GM23338 (cell line): ENCODE measurements around the gene KLHDC9. TPM values are rescaled to one million over a fixed set of nuclear protein-coding genes. Genes with fewer than 3 reads are reported as not detected.

ENCODE experiments used
- ATAC-seq: fragments of 200-7000 bp; cut with Tn5 transposase; 3 replicates; pipeline ENCODE4 v1.9.1; 2020
- DNase-seq: peaks from one replicate; pipeline ENCODE4 v3.0.0-alpha.2; 2015; ENCODE audit warnings: low spot score
- H2AFZ ChIP-seq: fragments of 200-600 bp; sonication (generic); 2 replicates; pipeline ENCODE4 v1.8.0; 2016; ENCODE audit warnings: antibody characterized with exemption, mild to moderate bottlenecking, moderate library complexity
- H3F3A ChIP-seq: fragments of 200-600 bp; sonication (generic); replicated peaks from 2 replicates; pipeline ENCODE4 v1.8.0; 2017; ENCODE audit warnings: antibody characterized with exemption, mixed run types, low read depth
- H3K27ac ChIP-seq: fragments of 200-600 bp; sonication (generic); 2 replicates; pipeline ENCODE4 v1.6.1; 2016; ENCODE audit warnings: low read depth
- H3K27me3 ChIP-seq: fragments of 200-600 bp; sonication (generic); 2 replicates; pipeline ENCODE4 v1.8.0; 2016; ENCODE audit warnings: mild to moderate bottlenecking, mixed run types, moderate library complexity; ENCODE audit not compliant: insufficient read depth
- H3K36me3 ChIP-seq: fragments of 200-600 bp; sonication (generic); 2 replicates; pipeline ENCODE4 v1.8.0; 2016; ENCODE audit warnings: mild to moderate bottlenecking; ENCODE audit not compliant: insufficient read depth
- H3K4me1 ChIP-seq: fragments of 200-600 bp; sonication (generic); 2 replicates; pipeline ENCODE4 v1.8.0; 2016; ENCODE audit warnings: mild to moderate bottlenecking, moderate library complexity; ENCODE audit not compliant: insufficient read depth
- H3K4me2 ChIP-seq: fragments of 200-600 bp; sonication (generic); 2 replicates; pipeline ENCODE4 v1.7.1; 2017; ENCODE audit warnings: mixed run types
- H3K4me3 ChIP-seq: fragments of 200-600 bp; sonication (generic); 2 replicates; pipeline ENCODE4 v1.6.1; 2016; ENCODE audit warnings: mixed run types
- H3K79me2 ChIP-seq: fragments of 200-600 bp; sonication (generic); replicated peaks from 2 replicates; pipeline ENCODE4 v1.8.0; 2017; ENCODE audit warnings: mild to moderate bottlenecking; ENCODE audit not compliant: insufficient read depth
- H3K9me2 ChIP-seq: fragments of 200-600 bp; sonication (generic); 2 replicates; pipeline ENCODE4 v1.8.0; 2017; ENCODE audit not compliant: insufficient read depth
- H4K20me1 ChIP-seq: fragments of 200-600 bp; sonication (generic); replicated peaks from 2 replicates; pipeline ENCODE4 v1.8.0; 2017; ENCODE audit warnings: mild to moderate bottlenecking; ENCODE audit not compliant: insufficient read depth
- H3K27ac Mint-ChIP-seq: 2 replicates; pipeline ENCODE4 v1.8.0; 2020; ENCODE audit warnings: inconsistent platforms, mild to moderate bottlenecking, moderate library complexity, mixed read lengths
- H3K27me3 Mint-ChIP-seq: 3 replicates; pipeline ENCODE4 v1.8.0; 2022; ENCODE audit warnings: low read depth, mild to moderate bottlenecking, moderate library complexity, mixed read lengths, inconsistent platforms; ENCODE audit not compliant: insufficient read depth, poor library complexity
- H3K36me3 Mint-ChIP-seq: 3 replicates; pipeline ENCODE4 v1.8.0; 2021; ENCODE audit warnings: low read depth, mild to moderate bottlenecking, inconsistent platforms, moderate library complexity, mixed read lengths
- H3K4me1 Mint-ChIP-seq: 3 replicates; pipeline ENCODE4 v1.8.0; 2020; ENCODE audit warnings: mild to moderate bottlenecking, inconsistent platforms, mixed read lengths
- H3K4me3 Mint-ChIP-seq: 3 replicates; pipeline ENCODE4 v1.8.0; 2021; ENCODE audit warnings: moderate library complexity, mild to moderate bottlenecking, inconsistent platforms, mixed read lengths
- H3K9me3 Mint-ChIP-seq: 3 replicates; pipeline ENCODE4 v1.8.0; 2020; ENCODE audit warnings: moderate library complexity, mild to moderate bottlenecking, inconsistent platforms, mixed read lengths
- CREB1 ChIP-seq: fragments of 250-450 bp; sonication (Bioruptor Pico); IDR thresholded peaks from 2 replicates; pipeline ENCODE4 v1.5.0; 2020; ENCODE audit warnings: low read depth, mild to moderate bottlenecking, moderate library complexity
- EZH2 ChIP-seq: fragments of 200-600 bp; sonication (generic); IDR thresholded peaks from one replicate; pipeline ENCODE4 v1.8.0; 2017; ENCODE audit warnings: antibody characterized with exemption, mild to moderate bottlenecking, low read depth; ENCODE audit not compliant: unreplicated experiment
- NANOG ChIP-seq: IDR thresholded peaks from 2 replicates; pipeline ENCODE4 v1.6.1; 2016; ENCODE audit warnings: antibody characterized with exemption, borderline replicate concordance
- POLR2AphosphoS5 ChIP-seq: IDR thresholded peaks from 2 replicates; pipeline ENCODE4 v1.6.1; 2016; ENCODE audit warnings: antibody characterized with exemption, low read depth
- STAT1 ChIP-seq: IDR thresholded peaks from one replicate; pipeline ENCODE4 v1.6.1; 2016; ENCODE audit warnings: antibody characterized with exemption; ENCODE audit not compliant: unreplicated experiment
- ZNF331 ChIP-seq: fragments of 250-450 bp; sonication (Bioruptor Pico); IDR thresholded peaks from 2 replicates; pipeline ENCODE4 v1.5.0; 2020; ENCODE audit warnings: low read depth, mild to moderate bottlenecking, moderate library complexity
- ZNF462 ChIP-seq: fragments of 250-450 bp; sonication (Bioruptor Pico); IDR thresholded peaks from 2 replicates; pipeline ENCODE4 v1.5.0; 2020; ENCODE audit warnings: mild to moderate bottlenecking, moderate library complexity
- polyA plus RNA-seq: library from polyadenylated mRNA; unstranded; fragments of >200 nt; fragmentation: Nextera tagmentation; extraction: Ambion mirVana; gene quantifications from 2 replicates; pipeline ENCODE4 v1.2.1, GENCODE V29; 2016
- total RNA-seq: library from RNA; depleted of rRNA; stranded (reverse); fragments of >200 nt; shearing (Covaris generic); gene quantifications from 2 replicates; pipeline ENCODE4 v1.2.3, GENCODE V29; 2014
- TF ChIP-seq, protein P1 (sequence below): IDR thresholded peaks from one replicate; pipeline ENCODE4 v1.6.1; 2018; ENCODE audit warnings: antibody characterized with exemption; ENCODE audit not compliant: unreplicated experiment

Gene KLHDC9
- total and polyA plus RNA-seq, 2 experiments from 2014 or later: 5.6 to 6.6 TPM

GRCh38 chr1:161133220-161133740, 35.1 kb downstream of the KLHDC9 start:
- no peaks in the 10 kb centered on the region for H3K9me3 Mint-ChIP-seq
- Histone ChIP-seq H3K79me2 (peaks cover 62% of the 10 kb centered on the region), H3K27ac (peak overlapping the region; percentile 97), H3K4me1 (peaks cover 29% of the 10 kb centered on the region), H3K27me3 (no peaks in the 10 kb centered on the region), H4K20me1 (no peaks in the 10 kb centered on the region; the same call in none of the 2 replicates), H3K4me3 (peak overlapping the region; percentile 77), H3F3A (peaks cover 19% of the 10 kb centered on the region), H3K4me2 (peak overlapping the region; percentile 87), H3K9me2 (no peaks in the 10 kb centered on the region; the same call in 1 of the 2 replicates), H2AFZ (0 out of 2 replicates have a peak overlapping the region, but pooled peaks have one; percentile 4), H3K36me3 (peaks cover 11% of the 10 kb centered on the region)
- H3K27ac Mint-ChIP-seq: no peak overlapping the region
- peaks cover 23% of the 10 kb centered on the region for H3K4me1 Mint-ChIP-seq
- H3K27me3 Mint-ChIP-seq: peaks cover 3% of the 10 kb centered on the region
- DNase-seq (peak; percentile 30), ATAC-seq (peak; percentile 24)
- TF ChIP-seq POLR2AphosphoS5 (no peak), EZH2 (no peak), CREB1 (CRISPR knock-in tag) (no peak)
- TF ChIP-seq, protein P1, sequence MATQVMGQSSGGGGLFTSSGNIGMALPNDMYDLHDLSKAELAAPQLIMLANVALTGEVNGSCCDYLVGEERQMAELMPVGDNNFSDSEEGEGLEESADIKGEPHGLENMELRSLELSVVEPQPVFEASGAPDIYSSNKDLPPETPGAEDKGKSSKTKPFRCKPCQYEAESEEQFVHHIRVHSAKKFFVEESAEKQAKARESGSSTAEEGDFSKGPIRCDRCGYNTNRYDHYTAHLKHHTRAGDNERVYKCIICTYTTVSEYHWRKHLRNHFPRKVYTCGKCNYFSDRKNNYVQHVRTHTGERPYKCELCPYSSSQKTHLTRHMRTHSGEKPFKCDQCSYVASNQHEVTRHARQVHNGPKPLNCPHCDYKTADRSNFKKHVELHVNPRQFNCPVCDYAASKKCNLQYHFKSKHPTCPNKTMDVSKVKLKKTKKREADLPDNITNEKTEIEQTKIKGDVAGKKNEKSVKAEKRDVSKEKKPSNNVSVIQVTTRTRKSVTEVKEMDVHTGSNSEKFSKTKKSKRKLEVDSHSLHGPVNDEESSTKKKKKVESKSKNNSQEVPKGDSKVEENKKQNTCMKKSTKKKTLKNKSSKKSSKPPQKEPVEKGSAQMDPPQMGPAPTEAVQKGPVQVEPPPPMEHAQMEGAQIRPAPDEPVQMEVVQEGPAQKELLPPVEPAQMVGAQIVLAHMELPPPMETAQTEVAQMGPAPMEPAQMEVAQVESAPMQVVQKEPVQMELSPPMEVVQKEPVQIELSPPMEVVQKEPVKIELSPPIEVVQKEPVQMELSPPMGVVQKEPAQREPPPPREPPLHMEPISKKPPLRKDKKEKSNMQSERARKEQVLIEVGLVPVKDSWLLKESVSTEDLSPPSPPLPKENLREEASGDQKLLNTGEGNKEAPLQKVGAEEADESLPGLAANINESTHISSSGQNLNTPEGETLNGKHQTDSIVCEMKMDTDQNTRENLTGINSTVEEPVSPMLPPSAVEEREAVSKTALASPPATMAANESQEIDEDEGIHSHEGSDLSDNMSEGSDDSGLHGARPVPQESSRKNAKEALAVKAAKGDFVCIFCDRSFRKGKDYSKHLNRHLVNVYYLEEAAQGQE: no peak
- H3K4me3 Mint-ChIP-seq: no peak overlapping the region
- peaks cover 9% of the 10 kb centered on the region for H3K36me3 Mint-ChIP-seq

DNA sequence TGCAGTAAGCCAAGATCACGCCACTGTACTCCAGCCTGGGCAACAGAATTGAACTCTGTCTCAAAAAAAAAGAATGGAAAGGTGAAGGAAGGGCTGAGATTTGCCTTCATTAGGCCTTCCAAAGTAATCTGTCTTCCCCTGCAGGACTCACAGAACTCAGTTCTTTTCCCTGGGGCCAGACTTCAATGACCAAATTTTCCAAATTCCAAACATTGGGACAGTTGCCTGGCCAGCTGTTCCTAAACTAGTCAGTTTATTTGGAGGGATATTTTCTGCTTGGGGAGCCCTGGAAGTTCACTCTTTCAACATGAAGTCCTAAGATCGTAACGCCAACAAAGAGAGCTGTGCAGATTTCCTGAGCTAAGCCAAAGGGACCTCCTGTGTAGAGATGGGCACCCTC, 39.7 kb downstream of the KLHDC9 start:
- H3K27me3 Mint-ChIP-seq: no peaks in the 10 kb centered on the region
- Histone ChIP-seq H3K27me3 (no peaks in the 10 kb centered on the region), H3K4me2 (no peak overlapping the region), H2AFZ (no peak overlapping the region), H3K9me2 (no peaks in the 10 kb centered on the region), H4K20me1 (no peaks in the 10 kb centered on the region; the same call in 1 of the 2 replicates), H3K4me1 (peaks cover 17% of the 10 kb centered on the region), H3F3A (peaks cover 10% of the 10 kb centered on the region), H3K4me3 (no peak overlapping the region), H3K27ac (no peak overlapping the region), H3K36me3 (no peaks in the 10 kb centered on the region), H3K79me2 (peaks cover 25% of the 10 kb centered on the region)
- H3K27ac Mint-ChIP-seq: no peak overlapping the region
- DNase-seq (peak; percentile 21), ATAC-seq (no peak)
- H3K36me3 Mint-ChIP-seq: no peaks in the 10 kb centered on the region
- H3K4me3 Mint-ChIP-seq: no peak overlapping the region; the same call in 2 of the 3 replicates
- no peaks in the 10 kb centered on the region for H3K9me3 Mint-ChIP-seq
- peaks cover 4% of the 10 kb centered on the region; the same call in 2 of the 3 replicates for H3K4me1 Mint-ChIP-seq
- TF ChIP-seq CREB1 (CRISPR knock-in tag) (no peak), NANOG (no peak), ZNF462 (no peak), STAT1 (no peak), ZNF331 (CRISPR knock-in tag) (no peak)
- TF ChIP-seq, protein P1: no peak
